ENCODE measurements around the gene SMG9. TPM values are rescaled to one million over a fixed set of nuclear protein-coding genes. Genes with fewer than 3 reads are reported as not detected.
A peak's percentile ranks its signal among the peaks of the same experiment; 100 is the strongest.

Gene SMG9
- total and polyA plus RNA-seq, 2 donors (not counting 1 experiment from before 2014, with no cell fraction given), result 6.0 to 6.1 TPM

- peak overlapping the region; percentile 73 for H3K4me2 ChIP-seq (ENCODE audit: extremely low read depth, insufficient read depth, low read length)
- peak overlapping the region in 1 of 4 experiments; percentile 40 for H3K4me3 ChIP-seq (replicated peaks in 1 of 4; ENCODE audit: control extremely low read depth in 1 of 4, insufficient read depth in 1 of 4, low read depth in 3 of 4, low read length in 4 of 4)
- peaks cover 3% of the 10 kb centered on the region for H3K4me1 ChIP-seq (ENCODE audit: control insufficient read depth, extremely low read depth, insufficient read depth, low read length)
- H3K36me3 ChIP-seq (ENCODE audit: control insufficient read depth, insufficient read depth, low read length), result no peaks in the 10 kb centered on the region
- peaks cover 5% of the 10 kb centered on the region for H3K27me3 ChIP-seq (ENCODE audit: control insufficient read depth, insufficient read depth, low read length)
- peak; percentile 85 for DNase-seq (ENCODE audit: low read depth in 2 of 2)
- no peaks in the 10 kb centered on the region for H3K79me2 ChIP-seq (ENCODE audit: control insufficient read depth, insufficient read depth, low read length)
- TF ChIP-seq CTCF (conservative IDR thresholded peaks at IDR 0.05 in 1 of 2, IDR thresholded peaks at IDR 0.05 in 1 of 2; ENCODE audit: low read depth in 1 of 2, low read length in 2 of 2), result no peak
- TF ChIP-seq EZH2 (IDR thresholded peaks at IDR 0.05; ENCODE audit: low read length, missing control alignments), result no peak
- H3K9ac ChIP-seq (ENCODE audit: insufficient read depth, low read length), result no peak overlapping the region
- H3K9me3 ChIP-seq (ENCODE audit: control insufficient read depth, insufficient read depth, low read depth, low read length), result no peaks in the 10 kb centered on the region
- H3K27ac ChIP-seq (ENCODE audit: insufficient read depth, low read length), result peak overlapping the region; percentile 85
- H2AFZ ChIP-seq (ENCODE audit: low read length), result peak overlapping the region; percentile 21
- H4K20me1 ChIP-seq (ENCODE audit: control insufficient read depth, extremely low read depth, insufficient read depth, low read length), result no peaks in the 10 kb centered on the region
Measured at GRCh38 chr19:43700395-43701000, 54.3 kb downstream of the SMG9 start.

- H4K20me1 ChIP-seq (ENCODE audit: control insufficient read depth, extremely low read depth, insufficient read depth, low read length), result no peaks in the 10 kb centered on the region
- peaks cover 3% of the 10 kb centered on the region for H3K4me1 ChIP-seq (ENCODE audit: control insufficient read depth, extremely low read depth, insufficient read depth, low read length)
- no peaks in the 10 kb centered on the region for H3K79me2 ChIP-seq (ENCODE audit: control insufficient read depth, insufficient read depth, low read length)
- peak overlapping the region in 2 of 4 experiments; percentile 21 to 33 for H3K4me3 ChIP-seq (replicated peaks in 1 of 4; ENCODE audit: control extremely low read depth in 1 of 4, insufficient read depth in 1 of 4, low read depth in 3 of 4, low read length in 4 of 4)
- peak; percentile 52 for DNase-seq (ENCODE audit: low read depth in 2 of 2)
- peak overlapping the region; percentile 85 for H3K27ac ChIP-seq (ENCODE audit: insufficient read depth, low read length)
- H3K4me2 ChIP-seq (ENCODE audit: extremely low read depth, insufficient read depth, low read length), result peak overlapping the region; percentile 48
- TF ChIP-seq EZH2 (IDR thresholded peaks at IDR 0.05; ENCODE audit: low read length, missing control alignments) (no peak), CTCF (conservative IDR thresholded peaks at IDR 0.05 in 1 of 2, IDR thresholded peaks at IDR 0.05 in 1 of 2; ENCODE audit: low read depth in 1 of 2, low read length in 2 of 2) (peak in 1 of 2 donors; percentile 8)
- H3K27me3 ChIP-seq (ENCODE audit: control insufficient read depth, insufficient read depth, low read length), result peaks cover 5% of the 10 kb centered on the region
- no peaks in the 10 kb centered on the region for H3K36me3 ChIP-seq (ENCODE audit: control insufficient read depth, insufficient read depth, low read length)
- H2AFZ ChIP-seq (ENCODE audit: low read length), result peak overlapping the region; percentile 69
- no peaks in the 10 kb centered on the region for H3K9me3 ChIP-seq (ENCODE audit: control insufficient read depth, insufficient read depth, low read depth, low read length)
- no peak overlapping the region for H3K9ac ChIP-seq (ENCODE audit: insufficient read depth, low read length)
Measured at GRCh38 chr19:43699506-43700394, 55.0 kb downstream of the SMG9 start.

GRCh38 chr19:43697295-43697694 lies 57.5 kb downstream of the SMG9 start:
- H3K9ac ChIP-seq (ENCODE audit: insufficient read depth, low read length), result no peak overlapping the region
- no peak overlapping the region for H3K27ac ChIP-seq (ENCODE audit: insufficient read depth, low read length)
- TF ChIP-seq CTCF (conservative IDR thresholded peaks at IDR 0.05 in 1 of 2, IDR thresholded peaks at IDR 0.05 in 1 of 2; ENCODE audit: low read depth in 1 of 2, low read length in 2 of 2) (no peak), EZH2 (IDR thresholded peaks at IDR 0.05; ENCODE audit: low read length, missing control alignments) (no peak)
- no peaks in the 10 kb centered on the region for H3K79me2 ChIP-seq (ENCODE audit: control insufficient read depth, insufficient read depth, low read length)
- H2AFZ ChIP-seq (ENCODE audit: low read length), result no peak overlapping the region
- H3K4me2 ChIP-seq (ENCODE audit: extremely low read depth, insufficient read depth, low read length), result no peak overlapping the region
- peaks cover 3% of the 10 kb centered on the region for H3K4me1 ChIP-seq (ENCODE audit: control insufficient read depth, extremely low read depth, insufficient read depth, low read length)
- H3K27me3 ChIP-seq (ENCODE audit: control insufficient read depth, insufficient read depth, low read length), result peaks cover 5% of the 10 kb centered on the region
- H4K20me1 ChIP-seq (ENCODE audit: control insufficient read depth, extremely low read depth, insufficient read depth, low read length), result no peaks in the 10 kb centered on the region
- H3K9me3 ChIP-seq (ENCODE audit: control insufficient read depth, insufficient read depth, low read depth, low read length), result no peaks in the 10 kb centered on the region
- no peak for DNase-seq (ENCODE audit: low read depth in 2 of 2)
- no peaks in the 10 kb centered on the region for H3K36me3 ChIP-seq (ENCODE audit: control insufficient read depth, insufficient read depth, low read length)
- H3K4me3 ChIP-seq (replicated peaks in 1 of 4; ENCODE audit: control extremely low read depth in 1 of 4, insufficient read depth in 1 of 4, low read depth in 3 of 4, low read length in 4 of 4), result no peak overlapping the region

Data from fibroblast of lung (primary cell).